NCI-H345 (cell line): ENCODE data around the gene NKTR.
"Not testable (repeated sequence)": the region's sequence is repeated elsewhere in the genome, so short reads cannot be mapped to it uniquely, and the experiment has no call there.

ENCODE experiments used
- DNase-seq: peaks from one replicate; lab custom pipeline; 2025; lab: John Stamatoyannopoulos, UW

Gene NKTR

DNA sequence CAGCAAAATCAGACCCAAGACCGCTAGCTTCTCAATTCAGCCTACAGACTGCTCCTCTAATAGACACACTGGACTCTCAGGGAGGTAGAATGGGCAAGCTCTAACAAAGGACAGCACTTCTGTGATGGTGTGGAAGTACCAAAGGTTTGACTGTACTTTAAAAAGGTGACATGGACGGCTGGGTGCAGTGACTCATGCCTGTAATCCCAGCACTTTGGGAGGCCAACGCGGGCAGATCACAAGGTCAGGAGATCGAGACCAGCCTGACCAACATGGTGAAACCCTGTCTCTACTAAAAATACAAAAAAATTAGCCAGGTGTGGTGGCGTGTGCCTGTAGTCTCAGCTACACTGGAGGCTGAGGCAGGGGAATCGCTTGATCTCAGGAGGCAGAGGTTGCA lies 3.4 kb upstream of the NKTR start:
- DNase-seq: not testable (repeated sequence)

DNA sequence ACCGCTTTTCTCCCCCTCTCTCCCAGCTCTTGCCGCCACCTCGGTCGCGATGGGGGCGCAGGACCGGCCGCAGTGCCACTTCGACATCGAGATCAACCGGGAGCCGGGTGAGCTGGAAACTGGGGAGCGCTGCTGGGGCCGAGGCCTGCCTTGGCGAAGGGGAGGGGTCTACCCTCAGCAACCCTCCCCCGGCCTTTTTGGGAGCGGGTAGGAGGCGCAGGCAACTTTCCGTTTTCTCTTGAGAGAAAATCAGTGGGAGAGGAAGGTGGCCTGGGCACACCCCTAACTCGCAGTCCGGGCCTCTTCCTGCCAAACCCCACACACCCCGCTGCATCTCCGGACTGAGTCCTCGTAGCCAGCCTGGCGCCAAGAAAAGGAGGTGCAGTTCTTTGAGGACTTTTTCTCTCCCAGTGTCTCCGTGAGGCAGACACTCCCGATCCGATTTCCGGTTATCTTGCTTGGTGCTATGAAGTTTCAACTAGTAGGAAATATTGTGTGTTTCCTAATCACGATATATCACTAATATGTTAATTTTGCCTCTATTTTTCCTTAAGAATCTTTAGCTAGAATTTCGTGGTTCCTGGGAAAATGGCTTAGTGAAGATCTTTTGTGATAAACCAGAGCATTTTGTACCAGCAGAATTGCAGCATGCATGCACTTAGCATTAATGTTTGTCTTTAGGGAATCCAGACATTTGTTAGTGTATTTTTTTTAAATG lies 631 bp downstream of the NKTR start:
- peak; percentile 33 for DNase-seq

DNA sequence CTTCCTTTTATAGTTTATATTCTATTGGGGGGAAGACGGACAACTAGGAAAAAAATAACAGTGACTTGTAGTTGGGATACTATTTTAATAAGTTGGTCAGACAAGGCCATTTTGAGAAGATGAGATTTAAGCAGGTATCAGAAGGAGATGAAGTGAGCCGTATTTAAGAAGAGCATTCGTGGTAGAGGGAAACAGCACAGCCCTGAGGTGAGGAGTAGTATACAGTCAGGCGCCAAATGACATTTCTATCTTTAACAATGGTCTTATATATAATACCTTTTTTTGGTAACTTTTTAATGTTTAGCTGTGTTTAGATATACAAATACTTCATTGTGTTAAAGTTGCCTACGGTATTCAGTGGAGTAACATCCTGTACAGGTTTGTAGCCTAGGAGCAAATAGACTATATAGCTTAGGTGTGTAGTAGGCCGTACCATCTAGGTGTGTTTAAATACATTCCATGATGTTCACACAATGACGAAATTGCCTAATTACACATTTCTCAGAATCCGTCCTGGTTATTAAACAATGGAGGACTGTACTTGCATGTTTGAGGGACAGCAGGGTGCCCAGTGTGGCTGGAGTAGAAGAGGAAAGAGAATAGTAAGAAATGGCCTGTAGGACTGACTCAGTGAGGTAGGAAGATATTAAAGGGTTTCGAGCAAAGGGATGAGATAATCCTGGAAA lies 1.6 kb downstream of the NKTR start:
- no peak for DNase-seq

DNA sequence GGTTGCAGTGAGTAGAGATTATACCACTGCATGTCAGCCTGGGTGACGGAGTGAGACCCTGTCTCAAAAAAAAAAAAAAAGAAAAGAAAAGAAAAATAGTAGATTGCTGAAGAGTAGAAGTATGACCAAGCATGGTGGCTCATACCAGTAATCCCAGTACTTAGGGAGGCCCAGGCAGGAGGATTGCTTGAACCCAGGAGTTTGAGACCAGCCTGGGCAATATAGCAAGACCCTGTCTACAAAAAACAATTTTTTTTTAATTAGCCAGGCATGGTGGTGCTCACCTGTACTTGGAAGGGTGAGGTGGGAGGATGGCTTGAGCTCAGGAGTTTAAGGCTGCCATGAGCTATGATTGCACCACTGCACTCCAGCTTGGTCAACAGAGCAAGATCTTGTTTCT lies 2.5 kb downstream of the NKTR start:
- no peak for DNase-seq

DNA sequence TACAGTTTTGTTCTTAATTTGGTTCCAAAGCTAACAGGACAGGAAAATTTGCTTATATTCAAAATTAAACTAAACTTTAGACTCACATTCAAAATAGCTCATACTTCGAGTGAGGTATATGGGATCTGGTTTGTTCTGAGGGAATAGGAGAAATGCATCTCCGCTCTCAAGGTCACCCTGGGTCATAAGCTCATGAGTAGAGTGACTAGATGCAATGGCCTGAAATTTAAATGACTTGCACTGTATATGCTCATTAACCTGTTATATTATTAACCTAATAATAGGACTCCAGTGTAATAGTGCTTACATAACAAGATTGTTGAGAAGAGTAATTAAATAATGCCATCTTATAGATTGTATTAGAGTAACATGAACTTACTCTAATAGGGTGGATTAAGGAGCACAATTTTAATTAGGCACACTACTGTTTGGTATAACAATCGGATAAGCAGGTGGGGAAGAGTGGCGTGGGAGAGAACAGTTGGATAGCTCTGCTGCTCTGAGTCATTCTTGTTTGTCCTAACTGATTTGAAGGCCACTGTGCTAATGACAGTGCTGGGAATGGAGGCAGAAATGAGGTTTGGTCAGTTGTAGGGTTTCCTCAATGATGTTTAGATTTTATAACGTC lies 5.2 kb downstream of the NKTR start:
- DNase-seq: no peak

DNA sequence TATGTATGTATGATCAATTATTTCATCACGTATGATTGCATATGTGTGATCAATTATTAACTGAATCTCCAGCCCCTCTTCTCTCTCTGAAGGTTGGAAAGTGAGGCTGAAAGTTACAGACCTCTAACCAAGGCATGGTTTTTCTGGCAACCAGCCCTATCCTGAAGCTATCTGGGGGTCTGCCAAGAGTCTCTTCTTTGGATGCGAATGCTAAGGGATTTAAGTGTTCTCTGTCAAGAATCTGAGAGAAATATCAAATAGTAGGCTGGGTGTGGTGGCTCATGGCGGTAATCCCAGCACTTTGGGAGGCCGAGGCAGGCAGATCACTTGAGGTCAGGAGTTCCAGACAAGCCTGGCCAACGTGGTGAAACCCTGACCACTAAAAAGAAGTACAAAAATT lies 8.1 kb downstream of the NKTR start:
- no peak for DNase-seq

DNA sequence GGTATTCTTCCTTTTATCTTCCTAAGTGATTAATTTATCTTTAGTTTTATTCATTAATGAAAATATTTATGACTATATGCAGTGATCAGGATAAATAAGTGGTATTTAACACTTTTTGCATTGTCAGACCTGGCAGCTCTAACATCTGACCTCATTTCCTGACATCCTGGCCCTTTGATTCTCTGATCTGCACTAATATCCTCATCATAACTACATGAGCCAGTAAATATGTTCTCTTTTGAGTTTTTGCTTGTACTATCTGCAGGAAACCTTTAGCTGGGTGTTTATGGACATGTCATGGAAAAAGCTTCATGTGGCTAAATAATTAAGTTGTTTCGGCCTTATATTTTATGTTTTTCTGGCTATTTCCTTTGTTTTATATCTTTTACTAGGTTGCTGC lies 10.5 kb downstream of the NKTR start:
- DNase-seq: no peak

DNA sequence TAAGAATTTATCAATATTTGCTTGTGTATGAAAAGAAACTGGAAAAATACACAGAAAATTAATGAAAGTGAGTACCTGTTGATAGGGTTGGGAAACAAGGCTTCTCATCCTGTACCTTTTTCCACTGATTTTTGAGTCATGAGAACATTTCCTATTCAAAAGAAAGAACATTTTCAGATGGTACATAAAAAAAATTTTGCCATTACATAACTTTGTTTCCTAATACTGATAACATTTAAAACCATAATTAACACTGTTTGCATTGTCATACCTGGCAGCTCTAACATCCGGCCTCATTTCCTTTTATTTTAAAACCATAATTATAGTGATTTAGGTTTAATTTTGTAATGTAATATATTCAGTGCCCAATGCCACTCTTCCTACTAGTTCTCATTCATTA lies 11.7 kb downstream of the NKTR start:
- no peak for DNase-seq

DNA sequence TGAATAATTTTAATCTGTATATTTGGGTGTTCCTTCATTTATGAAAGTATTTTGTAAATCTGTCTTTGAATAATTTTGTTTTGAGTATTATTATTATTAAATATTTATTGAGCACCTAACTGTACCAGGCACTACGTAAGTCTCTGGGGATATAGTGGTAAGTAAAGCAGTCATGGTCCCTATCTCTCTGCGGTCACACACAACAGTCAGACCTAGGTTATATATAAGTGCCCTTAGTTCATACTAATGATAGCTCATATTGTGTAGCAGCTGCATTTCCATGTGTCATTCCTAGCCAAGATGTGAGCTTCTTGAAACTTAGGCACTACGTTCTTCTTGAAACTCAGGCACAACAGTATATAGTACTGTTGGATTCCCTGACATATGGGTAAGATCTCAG lies 12.4 kb downstream of the NKTR start:
- DNase-seq: no peak

DNA sequence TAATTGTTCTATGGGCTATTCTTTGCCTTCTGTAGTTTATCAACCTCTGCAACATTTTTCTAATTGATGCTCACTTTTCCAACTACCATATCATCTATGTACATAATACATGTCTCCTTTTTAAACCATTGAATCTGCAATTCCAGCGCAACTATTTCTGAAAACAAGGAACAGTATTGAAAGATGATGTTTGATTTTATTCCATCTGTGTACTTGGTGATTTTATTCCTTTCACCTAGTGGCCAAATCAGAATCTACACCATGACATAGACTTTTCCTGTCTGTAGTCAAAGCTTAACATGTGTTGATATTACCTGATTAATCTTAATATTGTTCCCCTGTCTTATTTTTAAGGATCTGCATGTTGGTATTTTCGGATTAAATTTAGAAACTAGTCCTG lies 13.0 kb downstream of the NKTR start:
- no peak for DNase-seq

DNA sequence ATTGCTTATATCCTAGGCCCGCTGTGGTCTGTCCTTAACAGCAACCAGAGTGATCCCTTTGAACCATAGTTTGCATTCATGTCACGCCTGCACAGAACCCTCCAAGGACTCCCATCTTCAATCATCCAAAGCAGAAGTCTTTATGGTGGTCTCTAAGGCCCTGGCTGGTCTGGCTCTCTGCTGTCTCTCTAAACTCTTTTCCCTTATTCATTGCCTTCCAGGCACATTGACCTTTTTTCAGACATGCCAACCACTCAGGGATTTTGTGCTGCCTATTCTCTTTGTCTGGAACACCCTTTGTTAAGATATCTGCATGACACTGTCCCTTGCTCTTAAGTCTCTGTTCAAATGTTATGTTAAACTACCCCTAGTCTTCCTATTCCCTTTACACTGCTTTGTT lies 31.1 kb downstream of the NKTR start:
- DNase-seq: no peak

DNA sequence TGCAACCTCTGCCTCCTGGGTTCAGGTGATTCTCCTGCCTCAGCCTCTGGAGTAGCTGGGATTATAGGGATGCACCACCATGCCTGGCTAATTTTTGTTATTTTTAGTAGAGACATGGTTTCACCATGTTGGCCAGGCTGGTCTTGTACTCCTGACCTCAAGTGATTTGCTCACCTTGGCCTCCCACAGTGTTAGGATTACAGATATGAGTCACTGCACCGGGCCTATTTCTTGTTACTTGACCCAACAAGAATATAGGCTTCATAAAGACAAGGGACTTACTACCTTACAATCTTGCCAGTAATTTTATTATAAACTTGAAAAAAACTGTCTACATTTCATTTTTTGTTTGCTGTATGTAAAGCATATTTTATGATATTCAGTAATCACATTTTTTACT lies 31.7 kb downstream of the NKTR start:
- no peak for DNase-seq

DNA sequence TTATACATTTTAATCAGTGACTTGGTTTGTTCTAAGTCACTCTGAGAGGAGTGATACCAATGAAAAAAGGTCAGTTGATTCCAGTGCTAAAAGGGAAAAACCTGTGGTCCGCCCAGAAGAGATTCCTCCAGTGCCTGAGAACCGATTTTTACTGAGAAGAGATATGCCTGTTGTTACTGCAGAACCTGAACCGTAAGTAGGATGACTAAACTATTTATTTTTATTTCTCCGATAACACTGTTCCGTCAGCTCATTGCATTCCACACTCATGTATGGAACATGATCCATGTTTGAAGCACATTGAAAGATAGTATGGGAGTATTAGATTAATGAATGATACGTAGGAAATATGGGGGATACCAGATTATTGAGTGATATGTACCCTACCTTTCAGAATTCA lies 33.1 kb downstream of the NKTR start:
- no peak for DNase-seq

DNA sequence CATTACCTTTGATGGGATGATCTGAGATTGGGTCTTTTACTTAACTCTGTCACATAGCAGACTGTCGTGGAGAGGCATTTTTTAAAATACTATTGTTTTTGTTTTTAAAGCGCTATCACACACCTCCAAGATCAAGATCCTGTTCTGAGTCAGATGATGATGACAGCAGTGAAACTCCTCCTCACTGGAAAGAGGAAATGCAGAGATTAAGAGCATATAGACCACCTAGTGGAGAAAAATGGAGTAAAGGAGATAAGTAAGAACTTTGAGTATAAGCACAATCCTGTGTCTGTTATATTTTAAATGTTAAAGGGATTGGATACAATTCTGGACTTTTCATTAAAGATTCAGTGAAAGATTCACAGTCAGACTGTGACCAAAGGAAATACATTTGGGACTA lies 34.6 kb downstream of the NKTR start:
- no peak for DNase-seq

DNA sequence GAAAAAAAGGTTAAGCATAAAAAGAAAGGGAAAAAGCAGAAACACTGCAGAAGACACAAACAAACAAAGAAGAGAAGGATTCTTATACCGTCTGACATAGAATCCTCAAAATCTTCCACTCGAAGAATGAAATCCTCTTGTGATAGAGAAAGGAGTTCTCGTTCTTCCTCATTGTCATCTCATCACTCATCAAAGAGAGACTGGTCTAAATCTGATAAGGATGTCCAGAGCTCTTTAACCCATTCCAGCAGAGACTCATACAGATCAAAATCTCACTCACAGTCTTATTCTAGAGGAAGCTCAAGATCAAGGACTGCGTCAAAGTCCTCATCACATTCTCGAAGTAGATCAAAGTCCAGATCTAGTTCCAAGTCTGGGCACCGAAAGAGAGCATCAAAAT lies 36.5 kb downstream of the NKTR start:
- DNase-seq: no peak

DNA sequence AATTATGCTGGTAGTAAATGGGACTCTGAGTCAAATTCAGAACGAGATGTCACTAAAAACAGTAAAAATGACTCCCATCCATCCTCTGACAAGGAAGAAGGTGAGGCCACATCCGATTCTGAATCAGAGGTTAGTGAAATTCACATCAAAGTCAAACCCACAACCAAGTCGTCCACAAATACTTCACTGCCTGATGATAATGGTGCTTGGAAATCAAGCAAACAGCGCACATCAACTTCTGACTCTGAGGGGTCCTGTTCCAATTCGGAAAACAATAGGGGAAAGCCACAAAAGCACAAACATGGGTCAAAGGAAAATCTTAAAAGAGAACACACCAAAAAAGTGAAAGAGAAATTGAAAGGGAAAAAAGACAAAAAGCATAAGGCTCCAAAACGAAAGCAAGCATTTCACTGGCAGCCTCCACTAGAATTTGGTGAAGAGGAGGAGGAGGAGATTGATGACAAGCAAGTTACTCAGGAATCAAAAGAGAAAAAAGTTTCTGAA lies 37.9 kb downstream of the NKTR start:
- DNase-seq: no peak

DNA sequence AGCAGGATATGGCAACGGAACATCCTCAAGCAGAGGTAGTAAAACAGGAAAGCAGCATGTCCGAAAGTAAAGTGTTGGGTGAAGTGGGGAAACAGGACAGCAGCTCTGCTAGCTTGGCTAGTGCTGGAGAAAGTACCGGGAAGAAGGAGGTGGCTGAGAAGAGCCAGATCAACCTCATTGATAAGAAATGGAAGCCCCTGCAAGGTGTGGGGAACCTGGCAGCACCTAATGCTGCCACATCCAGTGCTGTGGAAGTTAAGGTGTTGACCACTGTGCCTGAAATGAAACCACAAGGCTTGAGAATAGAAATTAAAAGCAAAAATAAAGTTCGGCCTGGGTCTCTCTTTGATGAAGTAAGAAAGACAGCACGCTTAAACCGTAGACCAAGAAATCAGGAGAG lies 38.7 kb downstream of the NKTR start:
- no peak for DNase-seq

DNA sequence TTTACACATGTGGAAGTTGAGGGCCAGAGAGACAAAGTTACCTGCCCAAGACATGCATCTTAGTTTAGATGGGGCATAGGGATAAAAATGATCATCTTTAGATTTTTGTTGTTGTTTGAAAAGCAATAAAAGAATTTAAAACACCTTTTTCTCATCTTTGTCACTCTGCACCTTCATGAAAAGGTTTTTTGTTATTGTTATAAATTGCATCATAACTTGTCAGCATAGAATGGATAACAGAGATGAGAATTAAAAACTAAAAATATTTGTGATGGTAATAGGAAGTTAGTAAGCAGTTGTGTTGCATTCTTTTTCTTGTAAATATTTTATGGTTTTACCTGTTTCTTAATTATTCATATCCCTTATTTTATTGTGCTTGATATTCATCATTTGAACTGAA lies 39.6 kb downstream of the NKTR start:
- no peak for DNase-seq

DNA sequence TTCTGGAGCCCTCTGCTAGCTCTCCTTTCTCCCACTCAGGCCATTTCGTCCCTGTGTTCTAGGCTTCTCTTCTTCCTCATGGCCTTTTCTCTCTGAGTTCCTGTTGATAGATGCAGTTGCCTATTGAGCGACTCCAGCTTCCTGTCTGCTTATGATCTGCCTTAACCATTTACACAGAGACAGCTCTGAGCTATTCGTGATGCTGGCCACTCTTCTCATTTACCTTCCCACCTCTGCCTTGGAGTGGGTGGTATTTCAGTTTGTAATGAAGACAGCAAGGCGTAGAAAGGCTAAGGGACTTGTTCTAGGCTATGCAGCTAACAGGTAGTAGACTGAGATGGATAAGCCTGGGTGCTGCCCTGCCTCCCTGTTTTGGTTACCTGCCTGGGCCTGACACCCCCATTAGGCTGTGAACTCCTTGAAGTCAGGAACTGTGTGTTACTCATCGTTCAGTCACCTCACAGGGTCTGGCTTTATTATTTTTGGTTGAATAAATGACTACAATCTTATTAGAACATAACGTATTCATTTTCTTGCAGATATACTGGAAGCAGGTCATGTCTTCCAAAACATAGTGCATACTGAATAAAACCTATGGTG lies 40.4 kb downstream of the NKTR start:
- DNase-seq: no peak

DNA sequence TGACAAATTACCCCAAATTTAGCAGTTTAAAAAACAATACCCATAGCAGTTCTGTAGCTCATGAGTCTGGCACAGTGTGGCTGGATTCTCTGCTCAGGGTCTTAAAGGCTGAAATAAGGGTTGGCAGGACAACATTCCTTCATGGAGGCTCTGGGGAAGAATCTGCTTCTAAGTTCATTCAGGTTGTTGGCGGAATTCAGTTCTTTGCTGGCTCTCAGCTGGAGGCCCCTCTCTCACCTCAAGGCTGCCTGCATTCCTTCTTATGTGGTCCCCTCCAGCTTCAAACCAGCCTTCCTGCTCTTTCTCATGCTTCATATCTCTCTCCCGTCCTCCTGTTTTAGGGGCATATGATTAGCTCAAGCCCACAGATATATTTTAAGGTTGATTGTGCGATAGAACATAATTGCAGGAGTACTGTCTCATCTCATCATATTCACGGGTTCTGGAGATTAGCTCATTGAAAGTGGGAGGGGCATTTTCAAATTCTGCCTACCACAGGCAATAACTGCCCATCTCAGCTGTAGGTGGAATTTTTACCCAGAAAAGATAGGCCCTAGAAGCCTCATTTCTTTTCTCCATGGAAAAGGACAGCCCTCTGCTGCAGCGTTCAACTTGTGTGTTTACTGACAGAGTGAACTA lies 47.5 kb downstream of the NKTR start:
- no peak for DNase-seq

DNA sequence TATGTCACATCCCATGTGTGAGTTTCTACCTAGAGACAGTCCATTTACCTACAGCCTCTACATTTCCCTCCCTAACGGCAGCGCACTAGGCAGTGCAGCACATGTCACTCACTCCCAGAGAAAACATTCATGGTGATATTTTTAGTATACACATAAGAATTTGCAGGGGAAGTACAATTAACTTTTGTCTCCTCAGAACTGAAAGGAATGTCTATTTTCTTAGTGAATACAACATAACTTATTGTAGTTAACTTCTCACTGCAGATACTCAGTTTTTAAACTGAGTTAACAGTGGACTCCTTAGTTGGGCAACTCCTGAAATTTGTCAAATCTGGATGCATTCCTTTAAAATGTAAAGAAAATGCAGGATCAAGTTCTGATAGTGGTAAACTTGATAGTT lies 48.5 kb downstream of the NKTR start:
- no peak for DNase-seq

DNA sequence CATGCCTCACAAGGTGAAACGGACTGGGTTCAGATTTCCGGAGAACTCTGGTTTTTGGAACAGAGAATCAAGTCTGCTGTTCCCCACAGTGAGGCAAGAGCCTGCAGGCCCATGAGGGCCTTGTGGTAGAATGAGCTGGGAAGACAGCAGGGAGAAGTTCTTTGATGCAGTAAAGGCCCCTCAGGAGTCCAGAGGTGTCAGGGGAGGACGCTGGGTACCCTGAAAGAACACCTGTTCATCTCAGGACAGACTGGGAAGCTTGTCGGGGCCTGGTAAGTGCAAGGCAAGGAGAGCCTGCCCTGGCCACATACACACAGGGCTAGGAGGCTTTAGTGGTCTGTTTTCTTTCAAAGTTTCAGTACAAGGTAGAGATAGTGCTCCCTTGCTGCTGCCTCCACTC lies 49.3 kb downstream of the NKTR start:
- DNase-seq: no peak
